ENCODE results near the gene ARHGEF10L.

GRCh38 chr1:17633654-17634053 lies 94.2 kb downstream of the ARHGEF10L start:
- no peak for TF ChIP-seq POLR2AphosphoS5 (IDR thresholded peaks at IDR 0.05; ENCODE audit: low read depth, low read length)
- TF ChIP-seq POLR2A (IDR thresholded peaks at IDR 0.05; ENCODE audit: low read depth, low read length): no peak
